Stimulated activated CD4-positive, alpha-beta T cell treated with anti-CD3 and anti-CD28 coated beads, Interleukin-2, amount 100 ng/mL, for 48 hours (primary cell): Measurements from ENCODE around the gene NUDT1.
"Not testable (repeated sequence)": the region's sequence is repeated elsewhere in the genome, so short reads cannot be mapped to it uniquely, and the experiment has no call there.

Source experiments
- DNase-seq, 2 donors: peaks; one replicate each; pipeline ENCODE4 v3.0.0-alpha.2; 2020

NUDT1 gene

DNA sequence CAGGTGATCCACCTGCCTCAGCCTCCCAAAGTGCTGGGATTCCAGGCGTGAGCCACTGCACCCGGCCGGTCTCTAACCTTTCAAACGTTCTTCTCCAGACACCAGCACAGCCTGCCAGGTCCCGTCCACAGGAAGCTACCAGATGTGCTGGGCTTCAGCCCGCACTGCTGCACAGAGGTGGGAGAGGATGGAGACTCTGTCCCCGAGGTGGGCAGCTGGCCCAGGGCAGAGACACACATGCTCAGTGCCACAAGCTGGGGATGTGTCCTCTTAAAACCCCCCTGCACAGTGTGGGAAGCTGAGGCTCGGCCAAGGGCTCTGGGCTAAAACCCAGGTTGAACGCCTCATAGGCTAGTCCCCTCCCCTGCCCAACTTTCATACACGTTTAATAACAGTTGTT lies 9.4 kb downstream of the NUDT1 start:
- no peak for DNase-seq

DNA sequence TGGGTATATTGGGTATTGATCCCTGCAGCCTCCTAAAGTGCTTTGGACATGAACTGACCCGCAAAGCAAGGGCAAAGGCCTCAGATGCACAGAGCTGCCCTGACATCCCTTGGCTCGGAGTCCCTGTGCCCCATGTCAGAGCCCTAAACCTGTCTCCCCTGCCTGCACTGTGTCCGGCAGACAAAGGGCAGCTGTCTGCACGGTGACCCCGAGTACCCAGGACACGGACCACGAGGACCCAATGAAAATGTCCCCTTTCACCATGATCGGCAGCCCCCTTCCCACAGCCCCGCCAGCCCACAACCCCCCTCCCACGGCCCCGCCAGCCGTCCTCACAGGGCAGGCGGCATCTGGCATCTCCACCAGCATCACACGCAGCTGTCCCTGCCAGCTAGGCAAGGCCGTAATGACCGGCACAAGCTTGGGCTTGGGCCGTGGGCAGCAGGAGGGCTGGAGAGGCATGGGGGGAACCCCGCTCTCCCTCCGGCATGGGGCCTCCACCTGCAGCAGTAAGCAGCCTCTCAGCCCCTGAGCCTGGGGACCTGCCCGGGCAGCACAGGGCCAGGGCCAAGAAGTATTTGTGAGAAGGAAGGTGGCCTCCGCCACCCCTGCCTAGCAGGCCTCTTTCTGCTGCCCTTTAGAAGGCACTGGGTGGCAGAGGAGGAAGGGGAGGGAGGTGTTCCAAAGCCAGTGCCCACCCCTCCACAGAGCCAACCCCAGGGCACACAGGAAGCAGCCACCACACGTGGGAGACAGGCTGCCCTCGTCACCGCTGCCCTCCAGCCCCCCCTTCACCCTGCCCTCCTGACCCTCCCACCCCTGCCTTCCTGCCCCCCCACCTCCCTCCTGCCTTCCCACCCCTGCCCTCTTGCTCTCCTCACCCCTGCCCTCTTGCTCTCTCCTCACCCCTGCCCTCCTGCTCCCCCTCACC lies 10.1 kb downstream of the NUDT1 start:
- no peak for DNase-seq

DNA sequence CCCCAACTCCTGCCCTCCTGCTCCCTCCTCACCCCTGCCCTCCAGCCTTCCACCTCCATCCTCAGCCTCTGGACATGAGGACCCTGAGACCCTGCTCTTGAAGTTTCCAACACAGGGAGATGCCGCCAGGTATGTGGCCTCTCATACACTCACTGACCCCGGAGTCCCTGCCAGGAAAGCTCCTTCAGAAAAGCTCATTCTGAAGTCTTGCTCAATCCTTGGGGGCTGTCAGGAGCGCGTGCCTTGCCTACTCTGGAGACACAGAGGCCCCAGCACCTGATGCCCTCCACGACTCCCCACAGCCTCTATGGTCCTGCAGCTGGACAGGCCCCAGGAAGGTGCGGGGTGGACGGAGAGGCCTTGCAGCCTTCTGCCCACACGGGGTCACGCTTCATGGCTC lies 11.0 kb downstream of the NUDT1 start:
- DNase-seq, result no peak

DNA sequence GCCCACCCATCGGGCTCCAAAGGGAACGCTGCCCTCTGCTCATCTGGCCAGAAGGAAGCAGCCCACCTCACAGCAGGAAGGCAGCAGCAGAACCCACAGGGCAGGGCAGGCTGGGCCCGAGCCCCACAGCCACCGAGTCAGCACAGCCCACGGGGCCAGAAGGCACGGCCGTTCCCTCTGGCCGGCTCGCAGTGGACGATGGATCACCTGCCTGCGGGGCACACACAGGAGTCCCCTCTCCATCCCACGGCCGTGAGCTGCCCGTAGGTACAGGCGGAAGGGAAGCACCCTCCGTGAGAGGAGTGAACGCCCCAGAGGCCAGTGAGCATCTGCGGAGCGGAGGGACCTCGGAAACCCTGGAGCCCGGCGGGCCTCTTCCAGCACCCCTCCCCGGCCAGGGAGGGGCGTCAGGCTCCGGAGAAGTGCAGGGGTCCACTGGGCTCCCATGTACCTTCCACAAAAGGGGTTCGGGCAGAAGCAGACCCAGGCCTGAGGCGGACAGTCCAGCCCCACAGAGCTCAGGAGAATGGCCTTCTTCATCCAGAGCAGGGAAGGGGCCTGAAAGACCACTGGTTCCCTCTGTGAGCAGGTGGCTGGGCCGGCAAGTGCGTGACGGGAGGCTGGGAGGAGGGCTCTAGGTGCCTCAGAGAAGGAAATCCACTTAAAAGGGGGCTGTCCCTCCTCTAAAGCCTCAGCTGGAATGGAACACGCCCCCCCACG lies 11.7 kb downstream of the NUDT1 start:
- DNase-seq, result no peak

DNA sequence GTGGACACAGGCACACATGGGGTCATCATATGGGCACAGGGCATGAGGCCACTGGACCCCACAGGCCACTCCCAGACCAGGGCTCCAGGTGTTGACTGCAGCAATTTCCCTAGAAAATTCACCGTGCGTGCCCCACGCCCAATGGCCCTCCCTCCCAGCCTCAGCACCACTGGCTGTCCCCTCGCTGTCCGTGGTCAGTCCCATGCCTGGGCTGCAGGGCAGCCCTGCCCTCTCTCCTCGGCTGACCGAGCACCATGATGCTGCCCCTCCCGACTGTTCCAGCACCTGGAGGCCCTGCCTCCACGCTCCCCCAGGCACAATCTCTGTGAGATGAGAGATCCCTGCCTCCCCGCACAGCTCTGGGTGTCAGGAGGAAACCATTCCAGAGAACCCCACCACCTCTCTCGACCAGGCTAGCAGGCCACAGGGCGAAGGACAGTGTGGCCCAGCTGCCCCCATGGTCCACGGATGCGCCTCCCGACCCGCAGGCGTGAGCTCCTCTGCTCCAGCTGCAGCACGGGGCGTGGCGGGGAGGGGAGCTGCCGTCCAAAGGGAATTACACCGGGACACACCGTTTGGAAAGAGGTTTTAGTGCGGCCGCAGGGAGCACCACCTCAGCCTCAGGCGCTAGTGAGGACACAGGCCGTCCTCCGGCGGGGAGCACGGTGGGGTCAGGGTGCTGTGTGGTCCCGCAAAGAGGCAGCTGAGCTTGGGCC lies 12.6 kb downstream of the NUDT1 start:
- DNase-seq, result no peak

DNA sequence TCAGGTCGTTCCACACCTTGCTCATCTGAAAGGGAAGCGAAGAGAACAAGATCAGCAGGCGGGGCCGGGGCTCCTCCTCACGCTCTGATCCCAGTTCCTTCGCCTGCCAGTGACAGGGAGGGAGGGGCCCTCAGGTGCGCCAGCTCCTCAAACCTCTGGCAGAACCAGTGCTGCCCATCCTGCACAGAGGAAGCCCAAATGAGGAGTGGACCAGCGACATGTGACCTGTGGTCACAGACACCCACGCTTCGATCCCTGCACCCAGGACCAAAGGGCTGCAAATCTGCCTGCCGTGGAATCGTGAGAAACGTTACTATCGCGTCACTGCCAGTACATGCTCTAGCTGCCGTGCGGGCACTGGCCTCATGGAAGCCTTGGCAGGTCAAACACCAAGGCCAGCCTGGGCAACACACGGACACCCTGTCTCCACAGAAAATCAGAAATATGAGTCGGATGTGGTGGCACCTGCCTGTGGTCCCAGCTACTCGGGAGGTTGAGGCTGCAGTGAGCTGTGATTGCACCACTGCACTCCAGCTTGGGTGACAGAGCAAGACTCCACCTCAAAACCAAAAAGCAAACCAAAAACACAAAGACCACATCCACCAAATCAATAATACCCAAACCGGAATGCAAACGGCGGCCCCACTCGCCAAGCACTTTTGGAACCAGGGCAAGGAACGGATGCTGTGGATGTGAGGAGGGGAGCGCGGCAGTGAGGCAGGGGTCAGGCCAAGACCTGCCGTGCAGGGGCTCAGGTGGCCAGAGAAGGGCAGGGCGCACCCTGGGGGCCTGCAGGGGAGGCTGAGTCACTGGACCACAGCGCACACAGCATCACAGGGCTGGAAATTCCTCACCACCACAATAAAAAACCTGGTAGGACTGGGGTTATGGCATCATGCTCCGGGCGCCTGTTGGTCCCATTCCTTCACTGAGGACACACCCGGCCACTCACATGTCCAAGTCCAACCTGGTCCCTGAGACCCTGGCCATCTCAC lies 13.4 kb downstream of the NUDT1 start:
- DNase-seq, result no peak

DNA sequence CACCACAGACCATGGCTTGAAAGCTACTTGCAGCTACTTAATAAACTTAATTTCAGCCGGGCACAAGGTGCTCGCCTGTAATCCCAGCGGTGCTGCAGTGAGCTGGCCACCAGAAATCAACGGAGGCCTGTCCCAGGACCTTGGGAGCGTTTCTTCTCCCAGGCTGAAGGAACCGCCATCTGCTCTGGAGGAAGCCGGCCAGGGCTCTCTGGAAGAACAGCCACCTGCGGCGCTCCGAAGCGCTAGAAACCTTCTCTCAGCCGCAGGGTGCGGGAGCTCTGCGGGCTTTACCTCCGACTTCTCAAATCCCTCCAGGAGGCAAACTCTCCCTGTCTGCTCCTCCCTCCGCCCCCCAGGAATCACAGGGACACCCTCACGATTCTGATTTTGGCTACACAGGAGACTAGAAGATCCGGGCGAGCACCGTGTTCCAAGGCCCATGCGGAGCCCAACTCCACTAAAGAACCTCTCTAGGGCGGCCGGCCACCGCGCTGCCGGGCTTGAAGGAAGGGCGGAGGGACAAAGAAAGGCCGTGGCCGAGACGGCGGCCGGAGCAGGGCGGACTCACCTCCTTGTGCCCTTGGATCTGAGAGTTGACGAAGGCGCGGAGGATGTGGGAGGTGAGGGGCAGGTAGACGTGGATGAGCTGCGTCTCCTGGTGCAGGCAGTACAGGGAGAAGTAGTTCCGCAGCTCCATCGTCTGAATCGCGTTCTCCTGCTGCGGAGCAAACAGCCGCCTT lies 14.4 kb downstream of the NUDT1 start:
- no peak for DNase-seq

DNA sequence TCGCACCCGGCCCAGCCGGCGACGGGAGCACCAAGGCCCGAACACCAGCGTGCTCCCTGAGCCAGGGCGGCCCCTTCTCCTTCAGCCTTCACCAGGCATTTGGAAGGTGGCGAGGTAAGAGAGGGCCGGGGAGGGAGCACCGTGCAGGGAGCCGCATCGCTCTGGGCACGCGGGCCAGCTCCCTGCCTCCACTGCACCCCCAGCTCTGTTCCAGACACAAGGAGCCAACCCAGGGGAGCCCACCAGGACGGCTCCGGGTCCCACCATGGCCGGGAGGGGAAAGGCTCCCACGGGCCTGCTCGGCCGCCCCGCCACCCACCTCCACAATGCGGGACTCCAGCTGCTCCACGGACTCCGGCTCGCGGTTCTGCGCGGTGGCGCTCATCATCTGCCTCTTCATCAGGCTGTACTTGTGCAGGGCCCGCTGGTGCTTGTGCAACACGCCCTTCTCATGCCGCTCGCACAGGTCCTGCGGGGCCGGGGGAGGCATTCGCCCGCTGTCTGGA lies 15.1 kb downstream of the NUDT1 start:
- DNase-seq, result no peak

DNA sequence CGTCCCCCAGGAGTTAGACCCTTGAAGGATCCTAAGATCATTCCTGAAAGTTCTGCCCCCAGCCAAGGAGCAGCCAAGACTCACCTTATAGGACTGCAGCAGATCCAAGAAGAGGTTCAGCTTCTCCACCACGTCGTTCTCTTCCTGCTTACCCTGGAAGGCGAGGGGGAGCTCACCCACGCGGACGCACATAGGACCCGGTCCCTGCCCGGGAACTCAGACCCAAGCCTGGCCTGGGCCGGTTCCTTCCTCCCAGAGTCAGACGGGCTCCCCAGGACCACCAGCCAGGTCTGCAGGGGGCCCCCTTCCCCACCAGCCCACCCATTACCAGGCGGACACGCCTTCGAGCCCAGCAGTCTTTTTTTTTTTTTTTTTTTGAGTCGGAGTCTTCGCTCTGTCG lies 15.6 kb downstream of the NUDT1 start:
- DNase-seq, result no peak

DNA sequence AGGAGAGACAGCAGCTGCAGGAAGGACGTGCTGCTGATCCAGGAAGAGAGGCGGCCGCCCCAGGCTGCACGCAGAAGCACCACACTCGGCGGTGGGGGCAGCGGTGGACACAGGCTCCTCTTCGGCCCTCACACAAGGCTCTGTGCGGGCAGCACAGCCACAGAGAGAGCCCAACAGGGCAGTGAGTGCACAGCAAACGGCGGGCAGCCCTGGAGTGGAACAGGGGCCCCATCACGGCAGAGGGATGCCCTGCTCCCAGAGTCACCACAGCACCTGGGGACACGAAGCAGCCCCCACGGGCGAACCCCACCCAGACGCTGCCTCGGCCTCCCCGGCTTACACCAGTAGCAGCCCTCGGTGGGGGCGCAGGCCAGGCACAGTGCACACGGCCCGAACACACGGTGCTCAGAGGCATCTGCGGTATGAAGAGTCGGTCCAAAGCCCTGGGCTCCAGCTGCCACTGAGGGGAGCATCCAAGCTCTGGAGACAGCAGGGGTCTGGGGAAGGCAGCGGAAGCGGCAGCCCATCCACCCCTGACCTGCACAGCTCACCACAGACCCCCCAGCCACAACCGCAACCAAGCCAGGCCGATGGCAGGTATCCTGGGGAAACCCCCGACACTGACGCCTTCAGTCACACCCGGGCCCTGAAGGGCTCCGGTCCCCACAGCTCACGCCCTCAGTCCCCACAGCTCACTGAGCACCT lies 16.8 kb downstream of the NUDT1 start:
- no peak for DNase-seq

DNA sequence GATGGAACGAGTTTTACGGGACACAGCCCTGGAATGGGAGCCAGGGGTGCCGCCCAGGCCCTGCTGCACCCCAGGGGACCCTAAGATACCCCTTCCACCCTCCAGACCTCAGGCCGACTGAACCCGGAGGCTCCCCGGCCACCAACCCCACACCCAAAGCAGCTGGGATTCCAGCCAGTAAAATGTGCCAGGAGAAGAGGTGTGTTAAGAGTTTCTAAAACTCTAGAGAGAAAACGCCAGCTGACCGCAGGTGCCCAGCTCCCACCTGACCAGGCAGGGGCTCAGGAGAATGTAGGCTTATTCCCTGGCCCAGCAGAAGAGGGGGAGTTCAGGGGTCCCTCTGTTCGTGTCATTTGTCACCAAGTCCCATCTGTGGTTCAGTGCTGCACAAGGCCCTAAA lies 17.5 kb downstream of the NUDT1 start:
- no peak for DNase-seq

DNA sequence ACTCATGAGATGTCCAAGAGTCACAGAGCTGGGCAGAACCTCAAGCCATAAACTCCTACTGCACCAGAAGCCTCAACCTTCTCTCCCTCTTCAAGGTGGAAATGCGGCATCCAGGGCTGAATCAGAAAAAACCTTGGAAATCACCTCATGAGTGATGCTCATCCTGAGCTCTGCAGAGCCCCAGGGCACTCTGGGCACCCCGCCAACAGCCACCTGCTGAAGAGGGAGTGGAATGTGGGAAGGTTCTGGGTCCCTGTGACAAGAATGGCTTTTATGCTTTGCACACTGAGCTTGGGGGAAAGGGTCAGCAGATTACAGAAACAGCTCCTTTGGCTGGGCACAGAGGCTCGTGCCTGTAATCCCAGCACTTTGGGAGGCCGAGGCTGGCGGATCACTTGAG lies 18.8 kb downstream of the NUDT1 start:
- no peak for DNase-seq

DNA sequence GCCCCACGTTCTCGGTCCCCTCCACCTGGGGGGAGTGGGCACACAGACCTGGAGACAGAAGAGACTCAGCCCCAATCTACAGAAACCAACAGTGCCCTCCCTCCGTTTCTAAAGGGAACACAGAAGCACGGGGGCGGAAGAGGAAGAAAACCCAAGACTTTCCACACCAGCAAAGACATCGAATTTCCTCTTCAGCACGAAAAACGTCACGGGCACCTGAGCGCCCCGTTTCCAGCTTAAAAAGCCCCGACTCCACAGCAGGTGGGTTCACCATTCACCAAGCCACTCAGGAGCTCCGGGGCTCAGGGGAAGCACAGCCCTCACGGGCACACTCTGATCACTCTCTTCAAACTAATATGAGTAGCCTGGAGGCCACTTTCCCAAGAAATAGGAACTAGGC lies 19.6 kb downstream of the NUDT1 start:
- no peak for DNase-seq

DNA sequence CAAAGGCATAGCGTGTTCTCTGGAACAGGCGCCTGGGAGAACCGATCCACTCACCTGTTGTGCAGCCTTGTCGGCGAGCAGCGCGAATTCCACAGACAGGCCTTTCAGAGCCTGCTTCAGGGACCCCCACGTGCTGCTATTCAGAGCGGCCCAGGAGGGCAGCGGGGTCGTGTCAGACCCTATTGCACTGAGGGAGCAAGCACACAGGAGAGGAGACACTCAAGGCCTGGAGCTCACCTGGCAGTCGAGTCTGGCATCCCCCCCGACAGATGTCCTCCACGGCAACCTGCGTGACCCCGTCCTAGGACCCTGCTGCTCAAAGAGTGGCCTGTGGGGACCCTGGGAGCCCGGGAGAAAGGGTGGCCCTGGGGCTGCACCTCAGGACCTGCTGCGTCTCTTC lies 21.1 kb downstream of the NUDT1 start:
- no peak for DNase-seq

DNA sequence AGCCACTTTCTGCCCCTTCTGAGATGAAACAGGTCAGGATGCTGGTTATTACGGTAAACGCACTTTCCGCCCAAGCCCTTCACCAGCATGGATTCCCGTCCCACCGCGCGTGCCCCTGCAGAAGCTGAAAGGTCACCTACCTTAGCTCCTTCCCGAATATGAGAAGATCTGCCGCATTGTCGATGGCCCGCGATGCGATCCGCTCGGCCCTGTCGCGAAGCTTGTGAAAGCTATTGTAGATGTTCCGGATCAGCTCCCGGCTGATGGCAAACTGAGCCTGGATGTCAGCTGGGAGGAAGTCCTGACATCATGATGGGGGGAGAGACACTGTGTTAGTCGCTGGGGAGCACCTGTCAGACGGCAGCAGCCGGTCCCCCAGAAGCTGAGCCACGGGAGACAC lies 22.1 kb downstream of the NUDT1 start:
- no peak for DNase-seq

DNA sequence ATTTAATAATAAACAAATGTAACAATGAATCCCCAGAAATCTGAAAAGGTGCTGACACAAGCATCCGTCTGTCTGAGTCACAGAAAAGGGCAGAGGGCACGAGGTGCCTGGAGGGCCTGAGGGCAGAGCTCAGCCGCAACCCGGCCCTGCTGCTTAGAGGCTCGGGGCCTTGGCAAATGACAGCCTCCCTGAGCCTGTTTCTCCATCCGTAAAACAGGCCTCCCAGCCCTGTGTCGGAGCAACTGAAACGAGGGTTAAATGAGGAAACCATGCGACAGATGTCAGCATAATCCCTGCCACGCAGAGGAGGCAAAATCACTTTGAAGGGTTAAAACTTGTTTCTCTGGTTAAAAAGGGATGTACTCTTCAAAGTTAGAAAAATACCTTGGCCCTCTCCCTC lies 24.9 kb downstream of the NUDT1 start:
- DNase-seq, result no peak

DNA sequence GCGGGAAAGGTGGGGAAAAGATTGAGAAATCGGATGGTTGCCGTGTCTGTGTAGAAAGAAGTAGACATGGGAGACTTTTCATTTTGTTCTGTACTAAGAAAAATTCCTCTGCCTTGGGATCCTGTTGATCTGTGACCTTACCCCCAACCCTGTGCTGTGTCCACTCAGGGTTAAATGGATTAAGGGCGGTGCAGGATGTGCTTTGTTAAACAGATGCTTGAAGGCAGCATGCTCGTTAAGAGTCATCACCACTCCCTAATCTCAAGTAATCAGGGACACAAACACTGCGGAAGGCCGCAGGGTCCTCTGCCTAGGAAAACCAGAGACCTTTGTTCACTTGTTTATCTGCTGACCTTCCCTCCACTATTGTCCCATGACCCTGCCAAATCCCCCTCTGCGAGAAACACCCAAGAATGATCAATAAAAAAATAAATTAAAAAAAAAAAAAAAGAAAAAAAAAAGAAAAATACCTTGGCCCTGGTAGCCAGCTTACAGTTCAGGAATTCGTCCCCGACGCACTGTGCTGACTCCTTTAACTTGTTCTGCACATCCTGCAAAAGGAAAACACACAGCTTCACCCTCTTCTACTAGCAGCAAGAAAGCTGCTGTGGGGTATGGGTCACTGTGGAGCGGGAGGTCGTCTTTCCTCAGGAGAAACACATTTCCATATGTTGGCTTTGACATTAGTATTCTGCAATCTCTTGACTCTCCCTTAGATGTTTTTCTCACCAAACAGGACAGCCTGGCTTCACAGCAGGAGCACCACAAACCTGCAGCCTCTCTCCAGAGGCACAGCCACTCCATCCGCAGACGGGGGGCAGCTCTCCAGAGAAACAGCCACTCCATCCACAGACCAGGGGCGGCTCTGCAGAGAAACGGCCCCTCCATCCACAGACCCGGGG lies 27.3 kb downstream of the NUDT1 start:
- DNase-seq, result not testable (repeated sequence)

DNA sequence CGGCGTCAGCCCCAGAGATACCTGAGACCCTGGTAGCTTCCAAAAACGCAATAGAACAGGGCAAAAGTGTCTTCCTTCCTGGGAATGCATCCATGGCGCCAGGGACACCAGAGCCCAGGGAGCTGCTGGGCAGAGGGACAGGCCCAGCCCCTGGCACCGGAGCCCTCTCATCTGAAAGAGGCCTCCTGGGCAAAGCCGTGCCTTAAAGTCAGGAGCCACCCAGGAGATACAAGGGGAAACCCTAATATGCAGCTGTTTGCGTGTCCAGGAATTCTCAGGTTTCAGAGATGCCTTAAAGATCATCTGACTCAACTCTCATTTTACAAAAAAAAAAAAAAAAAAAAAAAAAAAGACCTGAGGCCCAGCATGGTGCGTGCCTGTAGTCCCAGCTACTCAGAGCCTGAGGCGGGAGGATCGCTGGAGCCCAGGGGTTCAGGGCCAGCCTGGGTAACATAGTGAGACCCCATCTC lies 28.0 kb downstream of the NUDT1 start:
- no peak for DNase-seq

DNA sequence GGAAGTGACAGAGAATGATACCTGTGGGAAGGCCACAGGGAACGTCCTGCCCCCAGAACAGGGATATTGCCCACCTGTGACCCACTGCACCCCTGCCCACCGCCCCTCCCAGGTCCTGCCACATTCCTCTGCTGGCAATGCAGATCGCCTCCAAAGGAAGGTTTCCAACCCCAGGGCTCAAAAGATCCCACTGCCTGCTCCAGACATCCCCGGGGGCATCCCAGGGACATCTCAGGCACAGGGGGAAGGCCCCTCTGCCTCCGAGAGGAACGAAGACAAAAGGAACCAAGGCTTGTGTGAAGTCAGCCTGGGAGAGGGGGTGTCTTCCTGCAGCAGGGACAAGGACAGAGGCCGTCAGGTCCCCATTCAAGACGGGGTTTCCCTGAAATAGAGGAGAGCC lies 28.5 kb downstream of the NUDT1 start:
- no peak for DNase-seq
